RWPE2 (cell line): Measurements from ENCODE around the gene ACAD10.

ENCODE experiments used
- ATAC-seq: fragments of 200-7000 bp; cut with Tn5 transposase; 3 replicates; pipeline ENCODE4 v1.9.1; 2021; ENCODE audit warnings: low read depth
- DNase-seq: peaks from one replicate; pipeline ENCODE4 v3.0.0-alpha.2; 2020; ENCODE audit warnings: low spot score
- H3K27ac ChIP-seq: fragments of 450-650 bp; 2 replicates; pipeline ENCODE4 v1.5.1; 2017; ENCODE audit warnings: mild to moderate bottlenecking; ENCODE audit not compliant: poor library complexity, severe bottlenecking
- H3K27me3 ChIP-seq: fragments of 250-450 bp; sonication (Bioruptor Pico); 2 replicates; pipeline ENCODE4 v1.5.1; 2021; ENCODE audit warnings: mild to moderate bottlenecking, moderate library complexity; ENCODE audit not compliant: insufficient read depth, poor library complexity, severe bottlenecking
- H3K36me3 ChIP-seq: fragments of 250-450 bp; sonication (Bioruptor Pico); 2 replicates; pipeline ENCODE4 v1.5.1; 2020; ENCODE audit warnings: low read depth, mild to moderate bottlenecking, moderate library complexity
- H3K4me1 ChIP-seq: fragments of 250-450 bp; sonication (Bioruptor Pico); 2 replicates; pipeline ENCODE4 v1.5.1; 2021; ENCODE audit warnings: mild to moderate bottlenecking, moderate library complexity; ENCODE audit not compliant: insufficient read depth, poor library complexity, severe bottlenecking
- H3K4me3 ChIP-seq: fragments of 250-450 bp; sonication (Bioruptor Pico); 2 replicates; pipeline ENCODE4 v1.5.1; 2021; ENCODE audit warnings: mild to moderate bottlenecking, moderate library complexity; ENCODE audit not compliant: severe bottlenecking
- H3K9me3 ChIP-seq: fragments of 250-450 bp; sonication (Bioruptor Pico); 2 replicates; pipeline ENCODE4 v1.5.1; 2021; ENCODE audit warnings: mild to moderate bottlenecking, moderate library complexity; ENCODE audit not compliant: severe bottlenecking
- CTCF ChIP-seq: fragments of 450-650 bp; IDR thresholded peaks from one replicate; pipeline ENCODE4 v1.5.1; 2017; ENCODE audit warnings: mild to moderate bottlenecking, moderate library complexity; ENCODE audit not compliant: poor library complexity, severe bottlenecking

Gene ACAD10

GRCh38 chr12:111785651-111786050 lies 99.8 kb downstream of the ACAD10 start:
- Histone ChIP-seq H3K27me3 (no peaks in the 10 kb centered on the region), H3K27ac (no peak overlapping the region), H3K36me3 (peaks cover 36% of the 10 kb centered on the region), H3K4me1 (no peaks in the 10 kb centered on the region), H3K9me3 (no peaks in the 10 kb centered on the region), H3K4me3 (no peak overlapping the region)
- ATAC-seq (no peak), DNase-seq (no peak)
- TF ChIP-seq CTCF = no peak

DNA sequence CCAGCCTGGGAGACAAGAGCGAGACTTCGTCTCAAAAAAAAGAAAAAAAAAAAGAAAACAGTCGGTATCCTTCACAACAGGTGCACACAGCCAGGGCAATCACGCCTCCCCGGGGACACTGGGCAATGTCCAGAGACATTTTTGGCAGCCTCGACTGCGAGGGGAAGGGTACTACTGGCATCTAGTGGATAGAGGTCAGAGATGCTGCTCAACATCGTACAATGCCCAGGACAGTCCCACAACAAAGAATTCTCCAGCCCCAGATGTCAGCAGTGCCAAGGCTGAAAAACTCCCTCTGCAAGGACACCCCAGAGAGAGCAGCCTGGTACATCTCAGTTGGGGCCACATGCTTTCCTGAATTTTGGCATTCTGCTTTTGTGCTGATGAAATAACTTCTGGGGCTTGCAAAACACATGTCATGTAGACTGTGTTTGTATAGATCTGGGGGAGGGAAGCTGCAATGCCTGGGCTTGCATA lies 102.4 kb downstream of the ACAD10 start:
- H3K9me3 ChIP-seq = no peaks in the 10 kb centered on the region
- peaks cover 32% of the 10 kb centered on the region for H3K36me3 ChIP-seq
- H3K27ac ChIP-seq = no peak overlapping the region
- TF ChIP-seq CTCF = peak; percentile 58
- no peaks in the 10 kb centered on the region for H3K4me1 ChIP-seq
- DNase-seq (no peak), ATAC-seq (peak; percentile 77)
- no peaks in the 10 kb centered on the region for H3K27me3 ChIP-seq
- H3K4me3 ChIP-seq = no peak overlapping the region

- H3K27me3 ChIP-seq = no peaks in the 10 kb centered on the region
- H3K36me3 ChIP-seq = peaks cover 35% of the 10 kb centered on the region
- no peaks in the 10 kb centered on the region for H3K4me1 ChIP-seq
- no peak for TF ChIP-seq CTCF
- H3K4me3 ChIP-seq = no peak overlapping the region
- ATAC-seq = no peak
- no peak for DNase-seq
- H3K27ac ChIP-seq = no peak overlapping the region
- H3K9me3 ChIP-seq = no peaks in the 10 kb centered on the region
Measured at GRCh38 chr12:111789779-111790178, 103.9 kb downstream of the ACAD10 start.

- H3K9me3 ChIP-seq = no peaks in the 10 kb centered on the region
- ATAC-seq = no peak
- H3K27ac ChIP-seq = no peak overlapping the region
- TF ChIP-seq CTCF = no peak
- H3K4me1 ChIP-seq = no peaks in the 10 kb centered on the region
- no peaks in the 10 kb centered on the region for H3K27me3 ChIP-seq
- DNase-seq = no peak
- H3K36me3 ChIP-seq = peaks cover 25% of the 10 kb centered on the region
- H3K4me3 ChIP-seq = no peak overlapping the region
Measured at GRCh38 chr12:111791507-111791906, 105.7 kb downstream of the ACAD10 start.

- H3K9me3 ChIP-seq = no peaks in the 10 kb centered on the region
- H3K36me3 ChIP-seq = peaks cover 25% of the 10 kb centered on the region
- no peak overlapping the region for H3K27ac ChIP-seq
- no peak for DNase-seq
- no peaks in the 10 kb centered on the region for H3K4me1 ChIP-seq
- ATAC-seq = no peak
- no peaks in the 10 kb centered on the region for H3K27me3 ChIP-seq
- H3K4me3 ChIP-seq = no peak overlapping the region
- no peak for TF ChIP-seq CTCF
Measured at GRCh38 chr12:111792155-111792855, 106.5 kb downstream of the ACAD10 start.
